HepG2 (cell line): ENCODE data around the gene CD81. TPM values are rescaled to one million over a fixed set of nuclear protein-coding genes. Genes with fewer than 3 reads are reported as not detected.

Source experiments
- ATAC-seq: fragments of 200-7000 bp; cut with Tn5 transposase; 3 replicates; pipeline ENCODE4 v1.9.1; 2020; ENCODE audit warnings: mild to moderate bottlenecking, moderate library complexity
- BruUV-seq: library from RNA; stranded (reverse); fragments of 400-500 nt; replicated peaks from 2 replicates; lab custom pipeline; 2021; lab: Mats Ljungman, UMichigan
- CTCF ChIA-PET: fragments of 300-600 bp; formaldehyde crosslinking; extraction: SDS; loops from one replicate; lab custom pipeline; 2021; ENCODE audit warnings: low total read pairs, inconsistent platforms, low intra/inter-chr PET ratio; lab: Yijun Ruan, JAX
- POLR2A ChIA-PET: fragments of 350-600 bp; sonication (Branson Sonifier 250); formaldehyde crosslinking; loops from one replicate; lab custom pipeline; 2020; ENCODE audit warnings: antibody characterized with exemption, inconsistent platforms; lab: Yijun Ruan, JAX
- DNase-seq: peaks from one replicate; pipeline ENCODE4 v3.0.0-alpha.2; 2015; ENCODE audit warnings: low spot score
- FAIRE-seq: peaks from 3 replicates; lab custom pipeline; 2011; peaks lifted over from hg19 to GRCh38; lab: Jason Lieb, UNC
- H2AFZ ChIP-seq: one replicate; pipeline ENCODE4 v1.6.1; 2011; ENCODE audit warnings: low read length, inconsistent platforms
- H3K27ac ChIP-seq: fragments of 300-600 bp; 3 replicates; pipeline ENCODE4 v1.8.0; 2011; ENCODE audit warnings: mixed run types, mild to moderate bottlenecking, mixed read lengths, low read length, inconsistent platforms; ENCODE audit not compliant: insufficient read depth; ENCODE audit errors: extremely low read length
- H3K27me3 ChIP-seq, 2 experiments: fragments of 200-600 bp in 1 of 2; 2 replicates in 1 of 2; 3 replicates in 1 of 2; pipeline versions ENCODE4 v1.6.0 to v1.8.0; 2011; ENCODE audit warnings: low read length in 2 of 2, mild to moderate bottlenecking in 2 of 2, moderate library complexity in 2 of 2, inconsistent platforms in 1 of 2; ENCODE audit not compliant: insufficient read depth in 2 of 2, control insufficient read depth in 1 of 2
- H3K36me3 ChIP-seq, 2 experiments: fragments of 200-600 bp in 1 of 2; replicated peaks in 1 of 2; 2 replicates in 1 of 2; 3 replicates in 1 of 2; pipeline versions ENCODE4 v1.5.1 to v1.8.0; 2011; ENCODE audit warnings: low read length in 2 of 2, inconsistent platforms in 1 of 2; ENCODE audit not compliant: insufficient read depth in 2 of 2, control insufficient read depth in 1 of 2
- H3K4me1 ChIP-seq: 2 replicates; pipeline ENCODE4 v1.5.1; 2012; ENCODE audit warnings: low read length, inconsistent platforms; ENCODE audit not compliant: insufficient read depth
- H3K4me2 ChIP-seq: 2 replicates; pipeline ENCODE4 v1.6.0; 2011; ENCODE audit warnings: low read depth, low read length, inconsistent platforms
- H3K4me3 ChIP-seq, 3 experiments: fragments of 200-600 bp in 1 of 3; sonication (generic), shearing (Covaris generic) in 1 of 3; replicated peaks in 1 of 3; 2 replicates each; pipeline ENCODE4 v1.5.1; 2011 to 2016; ENCODE audit warnings: low read length in 3 of 3, inconsistent platforms in 2 of 3, low read depth in 2 of 3, mild to moderate bottlenecking in 2 of 3, control low read depth in 1 of 3, mixed read lengths in 1 of 3; ENCODE audit not compliant: insufficient read depth in 1 of 3
- H3K79me2 ChIP-seq: one replicate; pipeline ENCODE4 v1.6.1; 2011; ENCODE audit warnings: low read length, inconsistent platforms; ENCODE audit not compliant: insufficient read depth
- H3K9ac ChIP-seq: 2 replicates; pipeline ENCODE4 v1.6.0; 2011; ENCODE audit warnings: mild to moderate bottlenecking, low read depth, low read length, inconsistent platforms; ENCODE audit not compliant: insufficient read depth
- H3K9me3 ChIP-seq: 2 replicates; pipeline ENCODE4 v1.5.1; 2012; ENCODE audit warnings: mild to moderate bottlenecking, low read length
- H4K20me1 ChIP-seq: 2 replicates; pipeline ENCODE4 v1.6.0; 2011; ENCODE audit warnings: inconsistent platforms, mild to moderate bottlenecking, low read length, moderate library complexity; ENCODE audit not compliant: insufficient read depth
- DBP ChIP-seq: sonication (generic); formaldehyde crosslinking; IDR thresholded peaks from 2 replicates; pipeline ENCODE4 v1.4.0; 2020; ENCODE audit warnings: missing genetic modification reagents; ENCODE audit errors: not compliant biosample characterization
- EEA1 ChIP-seq: sonication (generic); formaldehyde crosslinking; IDR thresholded peaks from 2 replicates; pipeline ENCODE4 v1.5.1; 2020; ENCODE audit warnings: mild to moderate bottlenecking, missing genetic modification reagents, borderline replicate concordance
- ESRRA ChIP-seq: sonication (generic); formaldehyde crosslinking; IDR thresholded peaks from 2 replicates; pipeline ENCODE4 v1.5.1; 2020; ENCODE audit warnings: mild to moderate bottlenecking, low read depth, missing genetic modification reagents
- FOXJ3 ChIP-seq: sonication (generic); formaldehyde crosslinking; IDR thresholded peaks from 2 replicates; pipeline ENCODE4 v1.4.0; 2020; ENCODE audit warnings: missing genetic modification reagents, mild to moderate bottlenecking, borderline replicate concordance
- KDM1A ChIP-seq: IDR thresholded peaks from 2 replicates; pipeline ENCODE4 v1.6.1; 2016; ENCODE audit warnings: missing compliant biosample characterization
- NFYB ChIP-seq: sonication (generic); formaldehyde crosslinking; IDR thresholded peaks from 2 replicates; pipeline ENCODE4 v1.4.0; 2020; ENCODE audit warnings: missing genetic modification reagents
- RNF219 ChIP-seq: sonication (generic); formaldehyde crosslinking; IDR thresholded peaks from 2 replicates; pipeline ENCODE4 v1.5.0; 2020; ENCODE audit warnings: mild to moderate bottlenecking, missing genetic modification reagents
- ZBTB25 ChIP-seq: IDR thresholded peaks from 2 replicates; pipeline ENCODE4 v1.6.1; 2018; ENCODE audit warnings: missing genetic modification reagents
- ZKSCAN5 ChIP-seq: sonication (generic); formaldehyde crosslinking; IDR thresholded peaks from 2 replicates; pipeline ENCODE4 v1.5.1; 2020; ENCODE audit warnings: mild to moderate bottlenecking, missing genetic modification reagents
- ZNF180 ChIP-seq: sonication (generic); formaldehyde crosslinking; IDR thresholded peaks from 2 replicates; pipeline ENCODE4 v1.4.0; 2020; ENCODE audit warnings: low read depth, missing genetic modification reagents, borderline replicate concordance
- ZNF430 ChIP-seq: sonication (generic); formaldehyde crosslinking; IDR thresholded peaks from 2 replicates; pipeline ENCODE4 v1.9.0; 2021; ENCODE audit warnings: mild to moderate bottlenecking, missing genetic modification reagents
- ZNF615 ChIP-seq: sonication (generic); formaldehyde crosslinking; IDR thresholded peaks from 2 replicates; pipeline ENCODE4 v1.5.0; 2020; ENCODE audit warnings: mild to moderate bottlenecking, missing genetic modification reagents, borderline replicate concordance
- WGBS: methylation state at CpG from one replicate; pipeline ENCODE4 v1.1.6; 2017; ENCODE audit warnings: low lambda C conversion rate; 5-methylcytosine and 5-hydroxymethylcytosine counted together
- in situ Hi-C: cut with HindIII; loops from 2 replicates; pipeline ENCODE4 v1.10.0; 2017; ENCODE audit warnings: low pct_unique_long_range_greater_than_20kb; ENCODE audit not compliant: extremely low pct_ligation_motif_present
- intact Hi-C: fragments of 100-400 bp; cut with micrococcal nuclease; formaldehyde crosslinking; loops from one replicate; pipeline ENCODE4 v1.10.0; 2022; ENCODE audit not compliant: unreplicated experiment
- polyA plus RNA-seq, 8 experiments: library from polyadenylated mRNA; depleted of rRNA in 3 of 8; stranded (reverse) in 7 of 8; unstranded in 1 of 8; fragments of >200 nt; fragmentation: Illumina TruSeq in 4 of 8; extraction: Trizol in 4 of 8; gene quantifications; 2 replicates each; pipeline versions ENCODE4 v1.2.1 to v1.2.3, GENCODE V29; 2011 to 2016; ENCODE audit warnings: low read depth in 4 of 8, missing spikeins in 1 of 8, mixed read lengths in 1 of 8; ENCODE audit not compliant: insufficient read depth in 1 of 8
- total RNA-seq, 5 experiments: library from RNA; depleted of rRNA; stranded (reverse); fragments of >200 nt; fragmentation: Illumina TruSeq; extraction: Trizol; gene quantifications; 2 replicates each; pipeline ENCODE4 v1.2.3, GENCODE V29; 2016; ENCODE audit warnings: low read depth in 1 of 5

The CD81 gene
- total and polyA plus RNA-seq, 2 of the 13 experiments (the other 11 are each of a cell fraction or from before 2014, with no cell fraction given) = not detected

DNA sequence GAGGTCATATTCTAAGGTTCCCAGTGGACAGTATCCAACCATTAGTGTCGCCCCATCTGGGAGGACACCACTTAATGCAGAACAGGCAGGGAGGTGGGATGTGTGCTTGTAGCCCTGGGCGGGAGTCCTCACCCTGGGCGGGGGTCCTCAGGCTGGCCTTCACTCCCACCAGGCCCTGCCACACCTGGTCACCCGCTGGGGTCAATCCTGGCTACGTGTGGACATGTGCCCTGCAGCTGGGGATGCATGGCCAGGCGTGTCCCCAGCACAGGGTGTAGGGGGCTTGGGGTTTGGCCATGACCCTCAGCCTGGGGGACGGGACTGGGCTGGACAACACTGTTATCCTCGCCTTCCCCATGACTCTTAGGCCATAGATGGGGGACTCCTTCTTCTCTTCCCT lies 48.4 kb downstream of the CD81 start (continued):
- no peak for TF ChIP-seq KDM1A (CRISPR knock-in tag)
- TF ChIP-seq ZNF615 = no peak
- no peak for TF ChIP-seq NFYB
- no peak for TF ChIP-seq DBP
- no peak for TF ChIP-seq FOXJ3 (CRISPR knock-in tag)

DNA sequence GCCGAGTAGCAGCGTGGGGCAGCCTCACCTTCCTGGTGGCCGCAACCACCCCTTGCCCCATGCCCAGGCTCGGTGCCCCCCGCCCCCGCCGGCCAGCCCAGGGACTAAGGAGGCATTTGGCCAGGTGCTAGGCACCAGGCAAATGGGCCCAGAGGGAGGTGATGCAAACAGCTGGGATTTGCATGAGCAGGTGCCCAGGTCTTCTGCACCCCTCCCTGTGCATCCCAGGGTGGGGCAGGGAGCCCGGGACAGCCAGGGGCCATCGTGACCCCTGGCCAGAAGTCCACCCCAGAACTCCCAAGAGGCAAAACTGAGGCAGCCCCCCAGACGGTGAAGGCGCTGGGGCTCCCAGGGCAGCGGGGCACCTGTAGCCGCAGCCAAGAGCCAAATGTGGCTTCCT lies 49.1 kb downstream of the CD81 start:
- Histone ChIP-seq H4K20me1 (no peaks in the 10 kb centered on the region), H3K4me1 (peaks cover 4% of the 10 kb centered on the region; the same call in 1 of the 2 replicates), H3K9ac (no peak overlapping the region), H3K27me3 (peaks cover 15 to 58% of the 10 kb centered on the region in 2 experiments), H3K9me3 (no peaks in the 10 kb centered on the region), H3K4me2 (no peak overlapping the region), H3K27ac (no peak overlapping the region), H3K36me3 (no peaks in the 10 kb centered on the region), H3K4me3 (no peak overlapping the region), H3K79me2 (no peaks in the 10 kb centered on the region), H2AFZ (no peak overlapping the region)
- no peak for DNase-seq
- ChIA-PET CTCF (no interaction called here), POLR2A (no interaction called here)
- WGBS = 0% methylated on average over 4 of the region's 13 CpGs
- no peak for TF ChIP-seq ZNF430 (CRISPR knock-in tag)
- TF ChIP-seq ZKSCAN5 (CRISPR knock-in tag) = no peak
- TF ChIP-seq RNF219 (CRISPR knock-in tag) = no peak
- no peak for TF ChIP-seq ZBTB25 (CRISPR knock-in tag)
- TF ChIP-seq EEA1 (CRISPR knock-in tag) = no peak
- no peak for TF ChIP-seq ZNF180 (CRISPR knock-in tag)
- no peak for TF ChIP-seq ESRRA
- no peak for ATAC-seq
- intact Hi-C loops = no loop called here
- in situ Hi-C loops = loop anchor here (5.0 to 10.0 kb wide), 2 partner anchors 106 to 269 kb away; partner anchors contain the start of gene KCNQ1OT1
- BruUV-seq = no TSS peak
- no peak for FAIRE-seq
